ENCODE data around the gene PTPN2.
"Not testable (repeated sequence)": the region's sequence is repeated elsewhere in the genome, so short reads cannot be mapped to it uniquely, and the experiment has no call there.

PTPN2 gene

DNA sequence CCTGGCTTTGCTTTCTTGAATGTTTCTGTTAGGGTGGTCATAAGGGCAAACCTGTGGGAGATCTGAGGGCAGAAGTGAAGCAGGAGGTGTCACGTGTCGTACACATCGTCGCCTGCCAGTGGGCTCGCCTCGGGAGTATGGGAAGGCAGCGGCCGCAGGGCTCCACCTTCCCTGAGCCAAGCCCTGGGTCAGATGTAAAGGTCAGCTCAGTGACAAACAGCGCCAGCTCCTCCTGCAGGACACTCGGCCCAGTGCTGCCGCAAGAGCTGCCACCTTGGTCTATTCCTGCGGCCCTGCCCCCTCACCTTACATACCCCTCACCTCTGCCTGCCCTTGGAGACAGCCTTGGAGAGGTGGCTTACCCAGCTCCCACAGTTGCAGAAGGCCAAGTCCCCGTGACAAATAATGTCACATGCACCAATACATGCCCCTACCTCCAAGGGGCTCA is 117.0 kb downstream of the PTPN2 start:
- DNase-seq = no peak
- Histone ChIP-seq H3K4me1 (no peaks in the 10 kb centered on the region), H3K4me3 (ENCODE audit: low read depth, low read length) (no peak overlapping the region), H3K27me3 (no peaks in the 10 kb centered on the region), H3K9me3 (no peaks in the 10 kb centered on the region), H3K36me3 (no peaks in the 10 kb centered on the region)
- TF ChIP-seq, protein P1, sequence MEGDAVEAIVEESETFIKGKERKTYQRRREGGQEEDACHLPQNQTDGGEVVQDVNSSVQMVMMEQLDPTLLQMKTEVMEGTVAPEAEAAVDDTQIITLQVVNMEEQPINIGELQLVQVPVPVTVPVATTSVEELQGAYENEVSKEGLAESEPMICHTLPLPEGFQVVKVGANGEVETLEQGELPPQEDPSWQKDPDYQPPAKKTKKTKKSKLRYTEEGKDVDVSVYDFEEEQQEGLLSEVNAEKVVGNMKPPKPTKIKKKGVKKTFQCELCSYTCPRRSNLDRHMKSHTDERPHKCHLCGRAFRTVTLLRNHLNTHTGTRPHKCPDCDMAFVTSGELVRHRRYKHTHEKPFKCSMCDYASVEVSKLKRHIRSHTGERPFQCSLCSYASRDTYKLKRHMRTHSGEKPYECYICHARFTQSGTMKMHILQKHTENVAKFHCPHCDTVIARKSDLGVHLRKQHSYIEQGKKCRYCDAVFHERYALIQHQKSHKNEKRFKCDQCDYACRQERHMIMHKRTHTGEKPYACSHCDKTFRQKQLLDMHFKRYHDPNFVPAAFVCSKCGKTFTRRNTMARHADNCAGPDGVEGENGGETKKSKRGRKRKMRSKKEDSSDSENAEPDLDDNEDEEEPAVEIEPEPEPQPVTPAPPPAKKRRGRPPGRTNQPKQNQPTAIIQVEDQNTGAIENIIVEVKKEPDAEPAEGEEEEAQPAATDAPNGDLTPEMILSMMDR (IDR thresholded peaks at IDR 0.05; ENCODE audit: low read depth, low read length) = no peak

DNA sequence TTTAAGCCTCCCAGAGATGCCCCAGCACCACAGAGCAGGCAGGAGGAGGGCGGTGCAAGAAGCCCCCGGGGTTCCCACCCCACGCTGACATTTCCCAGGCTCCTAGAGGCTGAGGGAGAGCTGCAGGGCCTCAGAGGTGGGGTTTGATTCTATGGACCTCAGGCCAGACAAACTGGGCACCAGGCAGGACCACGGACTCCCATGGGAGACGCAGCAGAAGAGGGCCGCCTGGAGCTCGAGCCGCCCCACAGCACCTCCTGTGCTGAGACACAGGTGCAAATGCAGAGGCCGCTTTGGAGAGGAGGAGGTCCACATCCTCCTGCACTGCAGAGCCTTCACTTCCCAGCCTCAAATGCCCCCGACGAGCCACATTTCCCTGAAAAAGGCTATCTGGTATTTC is 118.5 kb downstream of the PTPN2 start:
- TF ChIP-seq, protein P1 (IDR thresholded peaks at IDR 0.05; ENCODE audit: low read depth, low read length) = no peak
- H3K4me3 ChIP-seq (ENCODE audit: low read depth, low read length) = no peak overlapping the region
- no peak for DNase-seq
- no peaks in the 10 kb centered on the region for H3K36me3 ChIP-seq
- H3K9me3 ChIP-seq = no peaks in the 10 kb centered on the region
- H3K4me1 ChIP-seq = no peaks in the 10 kb centered on the region
- no peaks in the 10 kb centered on the region for H3K27me3 ChIP-seq

DNA sequence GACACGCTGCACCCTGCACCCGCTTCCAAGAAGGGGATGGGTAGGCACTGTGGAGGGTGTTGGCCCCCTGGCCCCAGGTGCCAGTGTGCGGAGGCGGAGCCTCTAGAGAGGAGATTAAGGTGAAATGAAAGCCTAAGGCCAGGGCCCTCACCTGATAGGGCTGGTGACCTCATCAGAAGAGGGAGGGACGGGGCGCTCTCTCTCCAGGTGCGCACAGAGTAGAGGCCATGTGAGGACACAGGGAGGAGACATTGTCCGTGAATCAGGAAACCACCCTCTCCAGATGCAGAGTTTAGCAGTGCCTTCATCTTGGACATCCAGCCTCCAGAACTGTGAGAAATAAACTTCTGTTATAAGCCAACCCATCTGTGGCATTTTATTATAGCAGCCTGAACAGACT is 118.9 kb downstream of the PTPN2 start:
- H3K4me3 ChIP-seq (ENCODE audit: low read depth, low read length) = no peak overlapping the region
- H3K36me3 ChIP-seq = no peaks in the 10 kb centered on the region
- TF ChIP-seq, protein P1 (IDR thresholded peaks at IDR 0.05; ENCODE audit: low read depth, low read length) = no peak
- H3K4me1 ChIP-seq = no peaks in the 10 kb centered on the region
- no peaks in the 10 kb centered on the region for H3K9me3 ChIP-seq
- no peaks in the 10 kb centered on the region for H3K27me3 ChIP-seq
- no peak for DNase-seq

DNA sequence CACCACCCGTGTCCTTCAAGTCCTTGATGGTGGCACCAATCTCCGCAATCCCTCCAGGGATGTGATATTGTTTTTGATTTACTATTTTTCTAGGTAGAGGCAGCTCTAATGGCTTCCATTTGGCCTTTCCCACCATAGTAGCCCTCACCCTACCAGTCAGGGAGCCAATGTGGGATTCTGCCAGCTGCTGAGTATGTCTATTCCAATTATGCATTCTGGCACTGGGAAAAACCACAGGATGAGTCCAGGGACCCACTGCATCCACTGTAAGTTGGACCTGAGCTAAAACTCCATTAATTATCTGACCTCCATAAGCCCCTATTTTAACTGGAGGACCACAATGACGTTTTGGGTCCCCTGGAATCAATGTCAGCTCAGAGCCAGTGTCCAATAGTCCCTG is 125.5 kb downstream of the PTPN2 start:
- not testable (repeated sequence) for H3K4me3 ChIP-seq (ENCODE audit: low read depth, low read length); DNase-seq; H3K27me3 ChIP-seq; H3K4me1 ChIP-seq; H3K36me3 ChIP-seq; H3K9me3 ChIP-seq

DNA sequence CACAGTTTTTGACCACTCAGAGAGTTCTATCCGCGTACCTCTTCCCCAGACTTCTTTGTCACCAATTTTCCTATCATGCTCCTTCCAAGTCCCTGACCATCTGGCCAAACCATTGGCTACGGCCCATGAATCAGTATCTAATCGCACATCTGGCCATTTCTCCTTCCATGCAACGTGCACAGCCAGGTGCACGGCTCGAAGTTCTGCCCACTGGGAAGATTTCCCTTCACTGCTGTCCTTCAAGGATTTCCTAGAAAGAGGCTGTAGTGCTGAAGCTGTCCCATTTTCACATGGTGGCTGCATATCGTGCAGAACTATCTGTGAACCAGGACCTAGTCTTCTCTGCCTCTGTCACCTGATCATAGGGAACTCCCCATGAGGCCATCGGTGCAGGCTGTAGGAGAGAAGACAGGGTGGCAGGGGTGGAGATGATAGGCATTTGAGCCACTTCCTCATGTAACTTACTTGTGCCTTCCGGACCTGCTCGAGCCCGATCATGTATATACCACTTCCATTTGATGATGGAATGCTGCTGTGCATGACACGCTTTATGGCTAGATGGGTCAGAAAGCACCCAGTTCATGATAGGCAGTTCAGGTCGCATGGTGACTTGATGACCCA is 127.3 kb downstream of the PTPN2 start:
- not testable (repeated sequence) for H3K27me3 ChIP-seq, H3K4me1 ChIP-seq, DNase-seq

DNA sequence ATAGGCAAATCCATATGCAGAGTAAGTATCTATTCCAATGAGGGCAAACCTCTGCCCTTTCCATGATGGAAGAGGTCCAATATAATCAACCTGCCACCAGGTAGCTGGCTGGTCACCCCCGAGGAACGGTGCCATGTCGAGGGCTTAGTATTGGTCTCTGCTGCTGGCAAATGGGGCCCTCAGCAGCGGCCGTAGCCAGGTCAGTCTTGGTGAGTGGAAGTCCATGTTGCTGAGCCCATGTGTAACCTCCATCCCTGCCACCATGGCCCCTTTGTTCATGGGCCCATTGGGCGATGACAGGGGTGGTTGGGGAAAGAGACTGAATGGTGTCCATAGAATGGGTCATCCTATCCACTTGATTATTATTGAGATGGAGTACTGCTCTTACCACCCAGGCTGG is 128.4 kb downstream of the PTPN2 start:
- DNase-seq; H3K27me3 ChIP-seq; H3K9me3 ChIP-seq; H3K4me1 ChIP-seq; H3K4me3 ChIP-seq (ENCODE audit: low read depth, low read length); H3K36me3 ChIP-seq: not testable (repeated sequence)

More for the DNA sequence above, 127.3 kb downstream of the PTPN2 start:
- not testable (repeated sequence) for H3K36me3 ChIP-seq; H3K9me3 ChIP-seq; H3K4me3 ChIP-seq (ENCODE audit: low read depth, low read length)

DNA sequence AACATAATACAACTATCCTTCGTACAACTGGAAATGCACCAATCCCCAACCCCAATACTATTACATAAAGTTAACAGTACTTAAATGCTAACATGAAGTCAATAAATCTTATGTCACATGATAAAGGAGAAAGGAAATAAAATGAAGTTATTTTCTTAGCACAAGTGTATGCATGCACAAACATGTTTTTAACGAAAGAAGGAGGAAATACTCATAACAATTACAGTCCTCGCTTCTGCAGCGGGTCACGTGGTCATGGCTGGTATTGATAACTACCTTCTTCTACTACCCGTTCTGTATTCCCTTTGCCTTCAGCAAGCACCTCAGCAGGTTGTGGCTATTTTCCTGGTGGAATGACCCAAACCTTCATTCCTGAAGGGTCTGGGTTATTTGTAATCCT is 129.5 kb downstream of the PTPN2 start:
- no peak for DNase-seq

More for the DNA sequence above, 129.5 kb downstream of the PTPN2 start:
- Histone ChIP-seq H3K4me1 (no peaks in the 10 kb centered on the region), H3K9me3 (no peaks in the 10 kb centered on the region), H3K27me3 (no peaks in the 10 kb centered on the region), H3K4me3 (ENCODE audit: low read depth, low read length) (no peak overlapping the region), H3K36me3 (no peaks in the 10 kb centered on the region)
- TF ChIP-seq, protein P1 (IDR thresholded peaks at IDR 0.05; ENCODE audit: low read depth, low read length) = no peak
